Measurements from ENCODE around the gene MN1. TPM values are rescaled to one million over a fixed set of nuclear protein-coding genes. Genes with fewer than 3 reads are reported as not detected.

MN1 gene
- polyA plus RNA-seq, 4 donors: 9.6 to 36.3 (median 9.9) TPM

DNA sequence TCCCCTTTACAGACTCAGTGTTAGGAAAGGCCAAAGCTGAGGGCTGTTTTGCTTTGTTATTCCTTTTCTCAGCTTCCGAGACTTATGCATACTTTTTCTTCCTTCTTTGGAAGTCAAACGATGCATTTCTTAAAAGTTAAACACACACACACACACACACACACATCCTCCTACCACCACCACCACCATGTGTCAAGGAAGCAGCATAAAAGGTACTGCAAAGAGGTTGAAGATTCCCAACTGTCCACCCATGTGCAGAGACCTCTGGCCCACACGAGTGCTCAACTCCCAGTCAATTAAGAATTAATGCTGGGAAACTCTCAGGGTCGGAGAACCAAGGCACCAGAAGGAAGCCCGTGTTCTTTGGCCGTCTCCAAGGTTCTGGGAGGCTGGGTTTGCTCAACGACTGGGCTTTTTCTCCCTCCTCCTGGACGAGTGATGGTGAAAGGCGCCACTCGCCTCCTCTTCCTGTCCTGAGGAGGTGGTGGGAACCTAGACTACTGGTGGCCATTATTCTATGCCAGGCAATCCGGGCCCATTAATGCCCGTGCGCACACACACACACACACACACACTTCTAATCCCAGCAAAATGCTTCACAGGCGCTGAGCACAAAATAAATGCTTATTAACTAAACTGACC lies 15.1 kb downstream of the MN1 start:
- DNase-seq (ENCODE audit: low read depth in 4 of 4, low spot score in 3 of 4): no peak

DNA sequence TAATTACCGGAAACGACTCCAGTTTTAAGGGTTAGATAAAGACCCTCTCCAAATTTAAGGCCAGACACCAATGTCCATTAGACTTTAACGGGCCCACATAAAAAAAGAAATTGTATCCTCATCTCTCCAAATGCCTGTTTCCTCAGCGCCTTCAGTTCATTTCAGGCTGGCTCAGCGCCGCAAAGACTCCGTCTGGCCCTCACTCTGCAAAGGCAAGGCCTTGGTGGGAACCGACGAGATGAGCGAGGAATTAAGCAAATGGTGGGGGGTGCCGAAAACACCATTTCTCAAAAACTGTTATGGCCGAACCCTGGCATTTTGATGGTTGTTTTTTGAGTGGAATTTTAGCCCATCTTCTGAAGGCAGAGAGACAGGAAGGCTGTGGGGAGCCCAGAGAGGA lies 15.7 kb downstream of the MN1 start:
- DNase-seq (ENCODE audit: low read depth in 4 of 4, low spot score in 3 of 4): no peak

DNA sequence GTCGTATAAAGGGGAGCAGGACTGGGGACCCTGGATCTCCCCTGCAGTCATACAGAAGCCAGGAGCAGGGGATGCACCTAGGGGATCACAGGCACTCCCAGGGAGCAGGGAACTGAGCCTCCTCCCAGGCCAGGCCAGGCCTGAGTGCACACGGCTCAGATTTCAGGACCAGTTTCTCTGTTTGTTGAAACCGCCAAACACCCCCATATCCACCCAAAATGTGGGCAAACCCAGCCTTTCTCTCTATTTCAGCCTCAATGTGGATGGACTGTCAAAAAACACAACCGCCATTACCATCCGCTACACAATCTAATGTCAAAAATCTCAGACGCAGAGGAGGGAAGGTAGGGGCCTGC lies 17.5 kb downstream of the MN1 start:
- no peak for DNase-seq (ENCODE audit: low read depth in 4 of 4, low spot score in 3 of 4)

DNA sequence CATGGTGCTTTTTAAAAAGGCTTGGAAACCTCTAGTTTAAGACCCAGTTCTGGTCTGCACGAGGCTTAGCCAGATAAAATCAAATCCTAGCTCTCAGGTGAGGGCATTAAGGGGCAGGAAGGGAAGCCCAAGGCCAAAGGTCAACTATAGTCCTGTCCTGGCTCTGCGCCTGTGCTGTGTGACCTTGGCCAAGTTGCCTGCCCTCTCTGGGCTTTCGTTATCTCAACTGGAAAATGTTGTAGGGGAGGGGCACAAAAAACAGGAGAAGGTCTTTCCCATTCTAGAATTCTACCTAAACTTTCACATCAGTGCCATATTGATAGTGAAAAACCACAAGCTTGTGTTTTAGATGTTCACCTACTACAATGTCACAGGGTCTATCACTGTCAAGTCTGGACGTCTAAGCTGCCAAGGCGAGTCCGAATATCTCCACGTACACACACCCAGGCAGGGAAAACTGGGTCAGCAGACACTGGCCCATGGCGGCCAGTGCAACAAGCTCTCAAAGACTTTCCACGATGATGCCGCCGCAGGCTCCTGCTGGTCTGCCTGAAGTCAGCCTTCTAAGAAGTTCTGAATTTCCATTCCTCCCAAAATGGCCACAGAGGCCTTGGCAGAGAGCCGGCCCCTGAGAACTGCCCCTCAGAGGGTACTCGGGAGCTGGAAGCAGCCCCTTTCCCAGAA lies 18.0 kb downstream of the MN1 start:
- no peak for DNase-seq (ENCODE audit: low read depth in 4 of 4, low spot score in 3 of 4)

DNA sequence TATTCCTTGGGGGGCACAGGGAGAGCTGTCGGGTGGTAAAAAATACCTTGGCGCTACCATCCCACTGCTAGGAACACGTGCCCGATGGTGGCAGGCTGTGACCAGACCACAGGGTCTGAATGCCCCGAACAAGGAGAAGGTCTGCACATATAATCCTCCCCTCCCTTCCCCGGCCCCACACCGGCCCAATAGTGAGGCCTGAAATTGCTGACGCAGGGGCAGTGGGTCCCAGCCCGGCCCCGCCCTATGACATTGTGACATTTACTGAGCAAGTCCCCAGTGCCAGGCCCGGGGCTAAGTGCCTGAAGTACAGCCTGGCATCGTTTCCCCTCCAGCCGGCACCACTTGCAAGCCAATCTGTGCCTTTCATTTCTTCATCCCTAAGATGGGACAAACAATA lies 19.5 kb downstream of the MN1 start:
- DNase-seq (ENCODE audit: low read depth in 4 of 4, low spot score in 3 of 4): no peak

DNA sequence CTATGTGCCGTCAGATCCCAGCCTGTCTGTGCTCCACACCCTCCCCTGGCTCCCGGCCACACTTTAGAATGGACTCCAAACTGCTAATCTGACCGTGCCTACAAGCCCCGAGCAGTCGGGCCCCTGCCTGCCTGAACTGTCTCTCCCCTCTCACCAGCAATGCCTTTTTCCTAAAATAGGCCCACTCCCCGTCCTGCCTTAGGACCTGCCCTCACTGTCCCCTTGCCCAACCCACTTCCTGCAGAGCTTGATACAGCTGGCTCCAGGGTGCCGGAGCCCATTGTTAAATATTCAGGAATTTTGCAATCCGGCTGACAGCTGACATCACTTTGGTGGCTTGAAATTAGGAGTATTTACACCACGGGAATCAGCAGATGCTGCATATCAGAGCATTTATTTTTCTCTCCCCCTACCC lies 21.4 kb downstream of the MN1 start:
- DNase-seq (ENCODE audit: low read depth in 4 of 4, low spot score in 3 of 4): no peak

DNA sequence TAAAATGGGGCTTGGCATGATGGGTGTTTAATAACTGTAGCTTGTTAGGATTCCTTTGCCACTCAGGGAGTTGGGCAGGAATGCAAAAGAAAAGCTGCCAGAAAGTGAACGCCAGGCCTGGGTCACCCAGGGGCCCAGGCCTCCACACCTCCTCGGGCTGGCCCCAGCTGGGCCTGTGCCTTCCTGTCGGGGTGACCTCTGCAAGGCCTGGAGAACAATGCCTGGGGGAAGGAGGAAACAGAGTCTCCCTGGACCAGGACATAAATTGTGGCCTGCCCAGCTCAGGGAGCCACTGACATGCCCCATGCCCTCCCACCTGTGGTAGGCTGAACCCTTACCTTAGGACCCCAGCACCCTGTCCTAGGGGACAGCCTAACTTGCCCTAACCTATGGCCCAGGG lies 21.9 kb downstream of the MN1 start:
- no peak for DNase-seq (ENCODE audit: low read depth in 4 of 4, low spot score in 3 of 4)

DNA sequence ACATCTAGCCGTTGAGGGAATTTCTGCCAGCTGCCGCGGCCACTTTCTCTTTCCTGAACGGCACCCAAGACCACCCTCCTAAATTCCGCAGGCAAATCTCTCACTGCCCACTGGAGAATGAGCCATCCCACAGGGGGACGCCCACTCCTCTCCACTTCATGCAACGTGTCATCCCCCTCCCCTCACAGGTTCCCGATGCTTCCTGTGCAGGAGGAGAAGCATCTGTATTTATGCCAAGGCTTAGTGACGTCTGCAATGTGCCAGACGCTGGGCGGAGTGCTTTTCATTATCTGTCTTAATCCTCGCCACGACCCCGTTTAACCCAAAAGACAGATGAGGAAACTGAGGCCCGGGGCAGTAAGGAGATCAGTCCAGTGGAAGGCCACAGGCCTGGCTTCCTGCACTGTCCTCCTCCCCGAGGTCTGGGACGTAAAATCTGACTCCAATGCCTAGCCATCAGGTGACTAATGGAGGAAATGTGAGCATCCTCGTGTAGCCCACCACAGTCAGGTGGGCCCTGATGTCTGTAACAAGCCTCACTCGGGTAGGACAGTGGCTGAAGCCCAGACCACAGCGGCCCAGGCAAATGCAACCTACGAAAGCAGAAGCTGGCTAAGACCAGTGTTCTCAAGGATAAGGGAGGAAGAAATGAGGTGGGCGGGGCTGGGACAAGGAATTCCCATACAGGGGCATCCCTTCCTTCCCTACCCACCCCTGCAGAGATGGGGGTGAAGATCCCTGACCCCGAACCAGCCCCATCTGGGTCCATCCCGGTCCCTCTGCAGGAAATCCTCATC lies 23.1 kb downstream of the MN1 start:
- no peak for DNase-seq (ENCODE audit: low read depth in 4 of 4, low spot score in 3 of 4)

DNA sequence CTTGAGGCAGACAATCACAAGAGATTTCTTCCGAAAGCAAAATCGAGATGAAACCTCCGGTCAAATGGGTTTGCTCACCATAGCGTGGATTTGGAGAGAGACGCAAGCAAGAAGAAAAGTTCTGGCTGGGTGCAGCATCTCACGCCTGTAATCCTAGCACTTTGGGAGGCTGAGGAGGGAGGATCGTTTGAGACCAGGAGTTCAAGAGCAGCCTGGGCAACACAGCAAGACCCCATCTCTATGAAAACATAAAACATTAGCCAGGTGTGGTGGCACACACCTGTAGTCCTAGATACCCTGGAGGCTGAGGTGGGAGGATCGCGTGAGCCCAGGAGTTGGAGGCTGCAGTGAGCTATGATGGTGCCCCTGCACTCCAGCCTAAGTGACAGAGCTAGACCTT lies 24.4 kb downstream of the MN1 start:
- DNase-seq (ENCODE audit: low read depth in 4 of 4, low spot score in 3 of 4): no peak

DNA sequence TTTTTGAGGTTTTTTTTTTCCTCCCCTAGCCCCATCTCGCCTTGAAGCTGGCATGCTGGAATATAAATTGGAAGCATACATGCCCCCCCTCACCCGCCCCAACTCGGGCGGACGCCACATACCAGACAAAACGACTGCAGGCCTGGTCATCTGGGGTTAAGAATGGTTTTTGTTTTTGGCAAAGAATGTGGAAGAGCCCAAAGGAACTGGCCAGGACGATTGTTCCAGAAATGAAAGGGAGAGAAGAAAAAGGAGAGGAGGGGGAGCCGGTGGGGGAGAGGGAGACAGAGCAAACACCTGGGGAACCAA lies 25.0 kb downstream of the MN1 start:
- no peak for DNase-seq (ENCODE audit: low read depth in 4 of 4, low spot score in 3 of 4)

DNA sequence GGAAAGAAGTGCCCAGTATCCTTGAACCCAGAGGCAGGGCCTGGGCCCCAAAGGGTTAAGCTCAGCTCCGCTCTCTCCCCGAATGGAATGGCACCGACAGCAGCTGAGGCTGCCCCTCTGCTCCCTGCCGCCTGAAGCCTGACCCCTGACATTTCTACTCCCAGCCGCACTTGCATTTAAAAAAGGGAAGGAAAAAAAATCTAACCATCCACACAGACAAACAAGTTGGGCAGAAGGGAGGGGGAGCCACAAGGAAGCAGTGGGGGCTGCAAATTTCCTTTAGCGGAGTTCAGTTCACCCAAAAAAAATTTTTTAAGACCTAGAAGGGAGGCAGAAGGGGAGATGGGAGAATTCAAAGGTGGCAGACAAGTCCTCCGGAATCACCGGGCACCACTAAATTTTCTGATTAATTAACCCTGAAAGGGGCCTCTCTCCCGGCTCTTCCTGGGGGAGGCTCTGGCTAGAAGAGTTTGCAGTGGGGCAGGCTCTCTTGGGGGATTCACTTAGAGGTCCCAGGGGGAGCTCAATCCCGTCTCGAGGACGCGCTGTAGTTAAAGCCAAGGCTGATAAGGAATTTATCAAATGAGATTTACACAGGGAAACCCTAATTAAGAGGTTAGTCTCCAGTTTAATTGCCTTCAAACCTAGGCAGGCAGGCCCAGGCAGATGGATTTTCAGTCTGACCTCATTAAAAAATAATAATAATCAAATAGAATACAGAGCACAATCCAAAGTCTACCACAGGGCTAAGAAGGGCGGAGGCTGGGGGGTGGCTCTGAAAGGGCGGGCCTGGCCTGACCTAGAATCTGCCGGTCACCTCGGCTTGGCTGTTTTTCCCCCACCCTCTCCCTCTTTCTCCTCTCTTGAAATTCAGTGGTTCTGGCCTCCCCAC lies 25.6 kb downstream of the MN1 start:
- DNase-seq (ENCODE audit: low read depth in 4 of 4, low spot score in 3 of 4): no peak

DNA sequence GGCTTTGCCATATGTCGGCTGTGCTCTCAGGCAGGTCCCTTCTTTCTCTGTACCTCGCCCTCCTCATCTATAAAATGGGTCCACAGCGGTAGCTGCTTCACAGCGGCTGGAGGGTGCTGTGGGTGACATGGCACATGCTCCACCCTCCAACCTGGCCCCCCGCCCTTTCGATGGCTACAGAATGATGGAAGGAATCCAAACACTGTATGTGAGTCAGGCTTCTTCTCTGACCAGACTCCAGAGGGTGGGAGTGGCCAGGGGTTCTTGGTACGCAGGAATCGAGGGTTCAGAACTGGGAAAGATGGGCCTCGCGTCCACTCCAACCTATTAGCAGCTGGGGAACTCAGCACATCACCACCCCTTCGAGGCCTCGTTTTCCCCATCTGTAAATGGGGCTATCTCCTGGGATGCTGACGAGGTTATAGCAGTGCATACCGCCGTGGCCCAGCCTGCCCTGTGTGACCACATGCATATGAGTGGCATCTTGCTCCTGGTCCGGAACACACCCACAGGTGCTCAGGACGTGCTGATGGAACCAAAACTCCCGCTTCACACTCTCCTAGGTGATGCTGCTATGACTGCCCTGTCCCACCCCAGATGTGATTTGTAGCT lies 26.4 kb downstream of the MN1 start:
- DNase-seq (ENCODE audit: low read depth in 4 of 4, low spot score in 3 of 4): no peak

DNA sequence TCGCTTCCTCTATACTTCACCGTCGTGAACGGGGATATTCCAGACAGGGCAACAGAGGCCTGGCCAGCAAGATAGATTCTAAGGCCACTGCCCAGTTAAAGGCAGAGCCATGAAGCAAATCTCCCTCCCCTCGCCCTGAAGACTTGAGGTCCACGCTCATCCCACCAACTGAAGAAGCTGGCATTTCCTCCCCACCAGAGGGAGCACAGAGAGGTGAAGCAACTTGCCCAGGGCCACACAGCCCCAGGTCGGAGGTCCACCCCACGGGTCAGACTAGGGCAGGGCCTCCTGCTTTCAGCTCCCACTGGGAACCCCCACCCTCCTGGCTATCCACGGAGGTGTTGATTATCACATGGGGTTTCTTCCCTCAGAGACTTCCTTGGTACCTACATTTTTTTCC lies 27.4 kb downstream of the MN1 start:
- DNase-seq (ENCODE audit: low read depth in 4 of 4, low spot score in 3 of 4): no peak

DNA sequence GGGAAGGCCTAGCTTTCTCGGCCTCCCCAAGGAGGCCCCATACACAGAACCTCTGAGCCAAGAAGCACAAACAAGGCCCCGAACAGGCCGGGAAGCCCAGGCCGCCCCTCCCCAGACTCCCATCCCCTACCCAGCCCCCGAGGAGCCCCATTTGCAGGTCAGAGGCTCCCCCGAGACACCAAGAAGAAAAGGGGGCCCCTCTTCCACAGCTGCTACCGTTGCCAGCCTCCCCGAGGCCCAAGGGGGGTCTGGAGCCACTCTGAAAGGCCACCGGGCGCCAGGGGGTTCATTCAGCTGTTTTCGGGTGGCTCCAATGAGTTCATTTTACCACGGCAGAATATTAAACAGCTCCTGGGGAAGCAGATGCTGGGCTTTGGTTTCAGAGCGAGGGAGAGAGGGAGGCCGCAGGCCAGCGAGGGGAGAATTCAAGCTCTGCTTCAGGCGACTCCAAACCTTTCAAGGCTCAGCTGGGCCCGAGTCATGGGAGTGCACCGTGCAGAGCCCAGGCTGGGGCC lies 28.5 kb downstream of the MN1 start:
- DNase-seq (ENCODE audit: low read depth in 4 of 4, low spot score in 3 of 4): no peak

DNA sequence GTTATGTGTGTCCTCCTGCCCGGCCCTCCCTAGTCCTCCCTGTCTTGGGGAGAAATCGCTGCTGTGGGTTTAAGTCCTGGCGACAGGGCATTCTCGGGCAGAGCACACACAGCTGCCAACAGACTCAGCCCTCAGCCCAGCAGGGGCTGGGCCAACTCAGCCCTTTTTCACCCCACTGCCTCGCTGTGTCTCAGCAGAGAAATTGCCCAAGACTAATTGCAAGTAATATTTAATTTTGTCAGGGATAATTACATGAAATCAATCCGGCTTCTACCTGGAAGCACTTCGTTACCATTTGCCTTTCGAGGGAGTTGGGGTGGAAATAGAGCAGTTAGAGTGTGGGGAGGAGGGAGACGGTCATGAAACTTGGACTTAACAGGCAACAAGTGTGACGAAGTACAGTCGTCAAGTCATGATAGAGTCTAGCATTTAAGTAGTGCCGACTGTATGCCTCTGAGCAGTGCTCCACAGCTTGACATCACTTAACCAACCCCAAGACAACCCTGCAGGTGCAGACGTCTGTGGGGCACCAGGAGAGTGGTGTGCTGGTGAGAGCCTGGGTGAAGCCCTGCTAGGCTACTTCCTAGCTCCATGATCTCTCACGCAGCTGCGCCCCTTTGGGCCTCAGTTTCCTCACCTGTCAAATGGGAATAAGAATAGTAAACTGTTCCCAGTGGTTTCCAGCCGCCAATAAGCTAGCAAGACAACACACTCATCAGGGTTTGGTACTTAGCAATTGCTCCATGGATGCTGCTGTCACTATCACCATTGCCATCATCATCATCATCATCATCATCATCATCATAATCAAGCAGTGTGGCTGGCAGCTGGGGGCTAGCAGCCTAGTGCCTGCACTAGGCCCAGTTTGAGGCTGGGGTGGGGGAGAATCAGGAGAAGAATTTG lies 29.2 kb downstream of the MN1 start:
- no peak for DNase-seq (ENCODE audit: low read depth in 4 of 4, low spot score in 3 of 4)

DNA sequence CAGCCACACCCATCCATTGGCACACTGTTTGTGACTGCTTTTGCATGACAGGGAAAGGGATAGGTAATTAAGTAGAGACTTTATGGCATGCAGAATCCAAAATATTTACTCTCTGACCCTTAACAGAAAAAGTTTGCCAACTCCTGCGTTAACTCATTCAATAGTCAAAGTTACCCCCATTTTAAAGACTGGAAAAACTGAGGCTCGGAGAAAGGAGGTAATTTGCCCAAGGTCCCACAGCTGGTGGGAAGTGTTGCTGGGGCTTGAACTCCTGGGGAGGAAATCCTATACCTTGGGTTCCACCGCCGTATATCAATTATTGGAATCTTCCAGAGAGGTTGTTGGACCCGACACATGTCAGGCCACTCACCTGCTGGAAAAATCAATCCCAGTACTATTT lies 29.9 kb downstream of the MN1 start:
- DNase-seq (ENCODE audit: low read depth in 4 of 4, low spot score in 3 of 4): no peak

DNA sequence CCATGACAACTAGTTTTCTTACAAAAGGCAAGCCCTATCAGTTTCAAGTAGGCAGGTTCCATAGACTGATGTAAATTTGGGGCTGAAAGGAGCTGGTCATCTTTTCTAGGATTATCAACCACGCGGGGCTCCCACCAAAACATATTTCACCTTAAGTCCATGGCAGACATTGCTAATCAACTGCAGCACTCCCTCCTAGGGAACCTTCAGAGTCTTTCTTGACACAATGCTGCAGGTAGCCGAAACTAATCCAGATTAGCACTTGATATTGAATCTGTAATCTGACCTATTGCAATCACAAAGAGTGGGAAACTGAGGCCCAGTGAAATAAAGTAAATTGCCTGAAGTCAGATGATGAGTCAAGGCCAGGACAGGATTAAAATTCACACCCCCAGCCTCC lies 32.5 kb downstream of the MN1 start:
- DNase-seq (ENCODE audit: low read depth in 4 of 4, low spot score in 3 of 4): no peak

DNA sequence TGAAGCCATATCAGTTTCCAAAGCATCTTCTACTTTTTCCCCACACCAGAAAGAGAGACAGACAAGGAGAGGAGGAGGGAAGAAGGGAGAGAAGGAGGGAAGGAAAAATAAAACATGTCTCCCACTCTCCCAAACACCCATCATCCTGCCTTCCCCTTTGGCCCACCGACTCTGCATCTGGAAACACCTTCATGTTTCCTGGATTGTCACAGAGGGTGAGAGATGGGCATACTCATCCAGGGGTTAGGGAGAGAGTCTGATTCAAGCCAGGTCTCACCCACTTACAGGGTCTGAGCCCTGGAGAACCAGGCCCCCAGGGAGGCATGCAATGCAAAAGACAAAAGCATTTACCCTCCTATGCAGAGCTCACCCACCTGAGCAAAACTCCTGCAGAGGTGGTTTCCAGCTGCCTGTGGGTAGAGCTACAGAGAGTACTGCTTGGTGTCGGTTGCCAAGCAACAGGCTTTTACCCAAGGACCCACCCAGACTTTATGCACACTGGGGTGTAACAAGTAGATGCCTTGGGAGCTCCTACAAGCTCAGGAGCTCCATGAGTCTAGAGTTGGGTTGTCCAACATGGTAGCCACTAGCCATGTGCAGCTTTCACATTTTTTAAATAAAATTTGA lies 33.4 kb downstream of the MN1 start:
- DNase-seq (ENCODE audit: low read depth in 4 of 4, low spot score in 3 of 4): no peak

DNA sequence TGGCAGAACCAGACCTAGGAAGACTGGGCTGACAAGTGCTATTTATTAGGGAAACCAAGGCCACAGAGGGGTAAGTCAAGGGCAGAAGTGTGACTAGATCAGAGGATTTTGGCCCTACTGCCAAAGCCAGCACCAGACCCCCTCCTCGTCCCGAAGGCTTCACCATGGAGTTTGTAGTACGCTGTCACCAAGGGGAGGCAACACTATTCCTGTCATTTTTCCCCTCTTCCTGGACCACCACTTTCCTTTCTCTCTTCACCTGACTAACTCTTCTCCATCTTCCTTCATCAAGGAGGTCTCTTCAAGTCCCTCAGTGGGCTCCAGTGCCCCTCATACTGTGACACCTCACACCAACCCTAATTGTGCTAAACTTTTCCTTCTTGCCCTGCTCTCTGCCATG lies 34.9 kb downstream of the MN1 start:
- DNase-seq (ENCODE audit: low read depth in 4 of 4, low spot score in 3 of 4): no peak
